Adrenal gland (tissue), 5 donors: ENCODE results near the gene PFKP.

ENCODE experiments used
- POLR2A ChIP-seq, 2 donors: fragments of 450-650 bp; IDR thresholded peaks; one replicate each; pipeline ENCODE4 v1.6.1; 2017; ENCODE audit warnings: antibody characterized with exemption in 2 of 2, mild to moderate bottlenecking in 2 of 2, moderate library complexity in 1 of 2
- TF ChIP-seq, protein P1 (sequence below), 6 experiments: fragments of 450-650 bp in 4 of 6; fragments of 200-600 bp in 2 of 6; sonication (generic) in 1 of 6; IDR thresholded peaks; 1 replicate in 5 of 6; 2 replicates in 1 of 6; pipeline versions ENCODE4 v1.5.1 to v1.8.0; 2016 to 2021; ENCODE audit warnings: antibody characterized with exemption in 6 of 6, mild to moderate bottlenecking in 2 of 6, moderate library complexity in 1 of 6
- donor health status: DM: no; HTN: no; CAD: no.

DNA sequence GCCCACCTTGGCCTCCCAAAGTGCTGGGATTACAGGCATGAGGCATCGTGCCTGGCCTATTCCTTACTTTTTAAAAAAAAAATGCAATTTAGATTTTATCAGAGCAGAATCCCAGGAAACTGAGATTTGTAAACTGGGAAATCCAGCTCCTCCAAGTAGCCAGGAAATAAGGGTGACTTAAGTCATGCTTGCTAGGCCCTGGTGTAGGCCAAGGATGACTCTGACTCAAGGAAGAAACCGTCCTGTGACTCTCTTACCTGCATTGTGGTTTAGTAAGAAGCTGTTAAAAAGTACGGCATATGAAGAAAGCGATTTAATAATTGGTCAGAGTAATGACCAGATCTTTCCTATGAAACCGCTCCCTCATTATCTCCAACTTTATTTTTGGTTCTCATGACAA is 10.2 kb downstream of the PFKP start:
- TF ChIP-seq, protein P1, sequence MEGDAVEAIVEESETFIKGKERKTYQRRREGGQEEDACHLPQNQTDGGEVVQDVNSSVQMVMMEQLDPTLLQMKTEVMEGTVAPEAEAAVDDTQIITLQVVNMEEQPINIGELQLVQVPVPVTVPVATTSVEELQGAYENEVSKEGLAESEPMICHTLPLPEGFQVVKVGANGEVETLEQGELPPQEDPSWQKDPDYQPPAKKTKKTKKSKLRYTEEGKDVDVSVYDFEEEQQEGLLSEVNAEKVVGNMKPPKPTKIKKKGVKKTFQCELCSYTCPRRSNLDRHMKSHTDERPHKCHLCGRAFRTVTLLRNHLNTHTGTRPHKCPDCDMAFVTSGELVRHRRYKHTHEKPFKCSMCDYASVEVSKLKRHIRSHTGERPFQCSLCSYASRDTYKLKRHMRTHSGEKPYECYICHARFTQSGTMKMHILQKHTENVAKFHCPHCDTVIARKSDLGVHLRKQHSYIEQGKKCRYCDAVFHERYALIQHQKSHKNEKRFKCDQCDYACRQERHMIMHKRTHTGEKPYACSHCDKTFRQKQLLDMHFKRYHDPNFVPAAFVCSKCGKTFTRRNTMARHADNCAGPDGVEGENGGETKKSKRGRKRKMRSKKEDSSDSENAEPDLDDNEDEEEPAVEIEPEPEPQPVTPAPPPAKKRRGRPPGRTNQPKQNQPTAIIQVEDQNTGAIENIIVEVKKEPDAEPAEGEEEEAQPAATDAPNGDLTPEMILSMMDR (IDR thresholded peaks at IDR 0.05), result no peak
- no peak for TF ChIP-seq POLR2A (IDR thresholded peaks at IDR 0.05)
